Neural cell (in vitro differentiated cells): Measurements from ENCODE around the gene SYNGR4. TPM values are rescaled to one million over a fixed set of nuclear protein-coding genes. Genes with fewer than 3 reads are reported as not detected.
"Not testable (repeated sequence)": the region's sequence is repeated elsewhere in the genome, so short reads cannot be mapped to it uniquely, and the experiment has no call there.

Source experiments
- H2AFZ ChIP-seq: fragments of 200-600, 300-800 bp; sonication (generic), shearing (Covaris generic); 2 replicates; pipeline ENCODE4 v1.6.0; 2014; ENCODE audit warnings: low read depth, mild to moderate bottlenecking, antibody characterized with exemption, low read length, moderate library complexity
- H3F3A ChIP-seq: fragments of 200-600 bp; shearing (Covaris generic); 2 replicates; pipeline ENCODE4 v1.6.1; 2016; ENCODE audit warnings: mild to moderate bottlenecking, moderate library complexity, mixed read lengths, antibody characterized with exemption, low read length; ENCODE audit not compliant: insufficient read depth, poor library complexity, severe bottlenecking
- H3K27ac ChIP-seq: fragments of 200-600, 300-800 bp; sonication (generic), shearing (Covaris generic); 2 replicates; pipeline ENCODE4 v1.5.1; 2014; ENCODE audit warnings: mild to moderate bottlenecking, low read length, moderate library complexity
- H3K27me3 ChIP-seq: fragments of 300-800, 200-600 bp; sonication (generic), shearing (Covaris generic); 2 replicates; pipeline ENCODE4 v1.6.0; 2014; ENCODE audit warnings: mild to moderate bottlenecking, low read depth, low read length, moderate library complexity; ENCODE audit not compliant: insufficient read depth
- H3K36me3 ChIP-seq: fragments of 300-800, 200-600 bp; sonication (generic), shearing (Covaris generic); 2 replicates; pipeline ENCODE4 v1.5.1; 2014; ENCODE audit warnings: mild to moderate bottlenecking, antibody characterized with exemption, low read length, moderate library complexity; ENCODE audit not compliant: insufficient read depth
- H3K4me2 ChIP-seq: fragments of 300-800, 200-600 bp; sonication (generic), shearing (Covaris generic); 2 replicates; pipeline ENCODE4 v1.6.0; 2014; ENCODE audit warnings: mild to moderate bottlenecking, low read length
- H3K4me3 ChIP-seq: fragments of 300-800, 200-600 bp; sonication (generic), shearing (Covaris generic); 2 replicates; pipeline ENCODE4 v1.5.1; 2014; ENCODE audit warnings: mild to moderate bottlenecking, low read length, moderate library complexity
- H3K79me2 ChIP-seq: fragments of 200-600 bp; shearing (Covaris generic); replicated peaks from 2 replicates; pipeline ENCODE4 v1.6.0; 2014; ENCODE audit warnings: mild to moderate bottlenecking, low read length, moderate library complexity; ENCODE audit not compliant: insufficient read depth
- H3K9ac ChIP-seq: fragments of 300-800, 200-600 bp; sonication (generic), shearing (Covaris generic); 2 replicates; pipeline ENCODE4 v1.6.1; 2016; ENCODE audit warnings: mild to moderate bottlenecking, low read length, mixed read lengths
- H3K9me2 ChIP-seq: fragments of 200-600 bp; shearing (Covaris generic); 2 replicates; pipeline ENCODE4 v1.6.1; 2016; ENCODE audit warnings: mild to moderate bottlenecking, low read length, mixed read lengths; ENCODE audit not compliant: insufficient read depth
- H3K9me3 ChIP-seq: fragments of 200-600, 300-800 bp; sonication (generic), shearing (Covaris generic); 2 replicates; pipeline ENCODE4 v1.6.1; 2016; ENCODE audit warnings: mild to moderate bottlenecking, mixed run types, low read length, moderate library complexity, mixed read lengths
- H4K20me1 ChIP-seq: fragments of 200-600 bp; shearing (Covaris generic); 2 replicates; pipeline ENCODE4 v1.6.1; 2016; ENCODE audit warnings: mild to moderate bottlenecking, mixed run types; ENCODE audit not compliant: insufficient read depth
- EP300 ChIP-seq: fragments of 450-650 bp; conservative IDR thresholded peaks from 2 replicates; pipeline ENCODE4 v1.6.1; 2014; ENCODE audit warnings: antibody characterized with exemption, mild to moderate bottlenecking, moderate library complexity; ENCODE audit not compliant: poor library complexity, severe bottlenecking
- EZH2 ChIP-seq: fragments of 200-600, 300-800 bp; shearing (Covaris generic), sonication (generic); IDR thresholded peaks from 2 replicates; pipeline ENCODE4 v1.6.1; 2014; ENCODE audit warnings: antibody characterized with exemption, low read length, borderline replicate concordance, mild to moderate bottlenecking; ENCODE audit not compliant: insufficient read depth, poor library complexity, severe bottlenecking
- MXI1 ChIP-seq: fragments of 450-650 bp; conservative IDR thresholded peaks from 2 replicates; pipeline ENCODE4 v1.6.1; 2014; ENCODE audit warnings: antibody characterized with exemption, mild to moderate bottlenecking; ENCODE audit not compliant: poor library complexity, severe bottlenecking
- POLR2AphosphoS5 ChIP-seq: IDR thresholded peaks from 2 replicates; pipeline ENCODE4 v1.6.1; 2012
- RAD21 ChIP-seq: fragments of 450-650 bp; conservative IDR thresholded peaks from 2 replicates; pipeline ENCODE4 v1.6.1; 2014; ENCODE audit warnings: antibody characterized with exemption, mild to moderate bottlenecking, moderate library complexity
- SMC3 ChIP-seq: fragments of 450-650 bp; conservative IDR thresholded peaks from 2 replicates; pipeline ENCODE4 v1.6.1; 2014; ENCODE audit warnings: antibody characterized with exemption, mild to moderate bottlenecking, moderate library complexity; ENCODE audit not compliant: poor library complexity
- TAF1 ChIP-seq: IDR thresholded peaks from 2 replicates; pipeline ENCODE4 v1.6.1; 2012; ENCODE audit warnings: low read depth
- polyA plus RNA-seq: library from polyadenylated mRNA; depleted of rRNA; stranded (reverse); fragments of >200 nt; gene quantifications from 2 replicates; pipeline ENCODE4 v1.2.3, GENCODE V29; 2014
- TF ChIP-seq, protein P1 (sequence below): fragments of 450-650 bp; IDR thresholded peaks from 2 replicates; pipeline ENCODE4 v1.5.1; 2014; ENCODE audit warnings: antibody characterized with exemption, mild to moderate bottlenecking, moderate library complexity; ENCODE audit not compliant: poor library complexity, severe bottlenecking
- TF ChIP-seq, protein P2 (sequence below): IDR thresholded peaks from 2 replicates; pipeline ENCODE4 v1.6.1; 2012; ENCODE audit warnings: borderline replicate concordance

Gene SYNGR4
- polyA plus RNA-seq, 1 donor from 2014 or later, result not detected

DNA sequence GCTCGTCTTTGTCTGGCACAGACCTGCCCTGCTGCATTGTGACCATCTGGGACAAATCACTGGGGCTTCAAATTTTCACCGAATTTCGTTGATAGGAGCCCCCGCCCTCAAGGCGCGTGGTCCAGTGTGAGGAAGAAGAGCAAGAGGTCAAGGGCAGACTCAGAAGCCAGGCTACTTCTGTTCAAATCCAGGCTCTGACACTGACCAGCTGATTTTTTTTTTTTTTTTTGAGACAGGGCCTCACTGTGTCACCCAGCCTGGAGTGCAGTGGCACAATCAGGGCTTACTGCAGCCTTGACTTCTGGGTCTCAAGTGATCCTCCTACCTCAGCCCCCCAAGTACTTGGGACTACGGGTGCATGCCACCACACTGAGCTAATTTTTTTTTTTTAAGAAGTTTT is 7.2 kb downstream of the SYNGR4 start:
- H4K20me1 ChIP-seq, result no peaks in the 10 kb centered on the region
- H3K27ac ChIP-seq, result no peak overlapping the region
- no peaks in the 10 kb centered on the region for H3F3A ChIP-seq
- H2AFZ ChIP-seq, result no peak overlapping the region
- H3K79me2 ChIP-seq, result no peaks in the 10 kb centered on the region
- H3K4me3 ChIP-seq, result no peak overlapping the region
- H3K27me3 ChIP-seq, result no peaks in the 10 kb centered on the region
- H3K9me2 ChIP-seq, result no peaks in the 10 kb centered on the region
- H3K9ac ChIP-seq, result no peak overlapping the region
- TF ChIP-seq TAF1, result no peak
- H3K36me3 ChIP-seq, result no peaks in the 10 kb centered on the region
- H3K4me2 ChIP-seq, result no peak overlapping the region
- no peaks in the 10 kb centered on the region for H3K9me3 ChIP-seq

DNA sequence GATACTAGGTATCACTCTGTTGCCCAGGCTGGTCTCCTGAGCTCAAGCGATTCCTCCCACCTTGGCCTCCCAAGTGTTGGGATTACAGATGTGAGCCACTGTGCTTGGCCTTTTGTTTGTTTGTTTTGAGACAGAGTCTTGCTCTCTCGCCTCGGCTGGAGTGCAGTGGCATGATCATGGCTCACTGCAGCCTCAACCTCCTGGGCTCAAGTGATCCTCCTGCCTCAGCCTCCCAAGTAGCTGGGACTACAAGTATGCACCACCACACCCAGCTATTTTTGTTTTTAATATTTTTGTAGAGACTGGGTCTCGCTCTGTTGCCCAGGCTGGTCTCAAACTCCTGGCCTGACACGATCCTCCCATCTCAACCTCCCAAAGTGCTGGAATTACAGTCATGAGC is 7.6 kb downstream of the SYNGR4 start:
- H3K36me3 ChIP-seq, H3K9me3 ChIP-seq, H3K9me2 ChIP-seq, H2AFZ ChIP-seq, H3F3A ChIP-seq, H3K27ac ChIP-seq, H3K27me3 ChIP-seq, H3K79me2 ChIP-seq, H4K20me1 ChIP-seq, H3K4me2 ChIP-seq, H3K9ac ChIP-seq, H3K4me3 ChIP-seq: not testable (repeated sequence)

DNA sequence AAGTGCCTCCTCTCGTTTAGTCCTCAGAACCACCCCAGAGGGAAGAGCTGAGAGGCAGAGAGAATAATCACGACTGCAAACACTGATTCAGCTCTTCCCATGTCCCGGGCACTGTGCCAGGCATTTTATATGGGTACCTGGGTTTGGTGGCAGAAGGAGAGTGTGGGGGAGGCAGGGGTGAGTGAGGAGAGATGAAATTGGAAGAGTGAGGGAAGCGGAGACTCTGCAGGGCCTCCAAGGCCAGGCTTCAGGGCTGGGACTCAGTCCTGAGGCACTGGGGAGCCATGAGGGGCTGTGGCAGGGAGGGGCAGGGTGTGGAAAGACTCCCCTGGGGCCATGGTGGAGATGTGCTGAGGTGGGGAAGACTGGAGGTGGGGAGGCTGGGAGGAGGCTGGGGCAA is 8.7 kb downstream of the SYNGR4 start:
- Histone ChIP-seq H4K20me1 (no peaks in the 10 kb centered on the region), H2AFZ (no peak overlapping the region), H3K79me2 (no peaks in the 10 kb centered on the region), H3K27ac (no peak overlapping the region), H3K9me2 (no peaks in the 10 kb centered on the region), H3F3A (no peaks in the 10 kb centered on the region), H3K4me2 (no peak overlapping the region), H3K36me3 (no peaks in the 10 kb centered on the region), H3K9me3 (no peaks in the 10 kb centered on the region), H3K27me3 (no peaks in the 10 kb centered on the region), H3K4me3 (no peak overlapping the region), H3K9ac (no peak overlapping the region)
- TF ChIP-seq MXI1 (no peak), EP300 (no peak), EZH2 (no peak), SMC3 (no peak), TAF1 (no peak), RAD21 (no peak), POLR2AphosphoS5 (no peak)
- TF ChIP-seq, protein P1, sequence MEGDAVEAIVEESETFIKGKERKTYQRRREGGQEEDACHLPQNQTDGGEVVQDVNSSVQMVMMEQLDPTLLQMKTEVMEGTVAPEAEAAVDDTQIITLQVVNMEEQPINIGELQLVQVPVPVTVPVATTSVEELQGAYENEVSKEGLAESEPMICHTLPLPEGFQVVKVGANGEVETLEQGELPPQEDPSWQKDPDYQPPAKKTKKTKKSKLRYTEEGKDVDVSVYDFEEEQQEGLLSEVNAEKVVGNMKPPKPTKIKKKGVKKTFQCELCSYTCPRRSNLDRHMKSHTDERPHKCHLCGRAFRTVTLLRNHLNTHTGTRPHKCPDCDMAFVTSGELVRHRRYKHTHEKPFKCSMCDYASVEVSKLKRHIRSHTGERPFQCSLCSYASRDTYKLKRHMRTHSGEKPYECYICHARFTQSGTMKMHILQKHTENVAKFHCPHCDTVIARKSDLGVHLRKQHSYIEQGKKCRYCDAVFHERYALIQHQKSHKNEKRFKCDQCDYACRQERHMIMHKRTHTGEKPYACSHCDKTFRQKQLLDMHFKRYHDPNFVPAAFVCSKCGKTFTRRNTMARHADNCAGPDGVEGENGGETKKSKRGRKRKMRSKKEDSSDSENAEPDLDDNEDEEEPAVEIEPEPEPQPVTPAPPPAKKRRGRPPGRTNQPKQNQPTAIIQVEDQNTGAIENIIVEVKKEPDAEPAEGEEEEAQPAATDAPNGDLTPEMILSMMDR, result no peak
- TF ChIP-seq, protein P2, sequence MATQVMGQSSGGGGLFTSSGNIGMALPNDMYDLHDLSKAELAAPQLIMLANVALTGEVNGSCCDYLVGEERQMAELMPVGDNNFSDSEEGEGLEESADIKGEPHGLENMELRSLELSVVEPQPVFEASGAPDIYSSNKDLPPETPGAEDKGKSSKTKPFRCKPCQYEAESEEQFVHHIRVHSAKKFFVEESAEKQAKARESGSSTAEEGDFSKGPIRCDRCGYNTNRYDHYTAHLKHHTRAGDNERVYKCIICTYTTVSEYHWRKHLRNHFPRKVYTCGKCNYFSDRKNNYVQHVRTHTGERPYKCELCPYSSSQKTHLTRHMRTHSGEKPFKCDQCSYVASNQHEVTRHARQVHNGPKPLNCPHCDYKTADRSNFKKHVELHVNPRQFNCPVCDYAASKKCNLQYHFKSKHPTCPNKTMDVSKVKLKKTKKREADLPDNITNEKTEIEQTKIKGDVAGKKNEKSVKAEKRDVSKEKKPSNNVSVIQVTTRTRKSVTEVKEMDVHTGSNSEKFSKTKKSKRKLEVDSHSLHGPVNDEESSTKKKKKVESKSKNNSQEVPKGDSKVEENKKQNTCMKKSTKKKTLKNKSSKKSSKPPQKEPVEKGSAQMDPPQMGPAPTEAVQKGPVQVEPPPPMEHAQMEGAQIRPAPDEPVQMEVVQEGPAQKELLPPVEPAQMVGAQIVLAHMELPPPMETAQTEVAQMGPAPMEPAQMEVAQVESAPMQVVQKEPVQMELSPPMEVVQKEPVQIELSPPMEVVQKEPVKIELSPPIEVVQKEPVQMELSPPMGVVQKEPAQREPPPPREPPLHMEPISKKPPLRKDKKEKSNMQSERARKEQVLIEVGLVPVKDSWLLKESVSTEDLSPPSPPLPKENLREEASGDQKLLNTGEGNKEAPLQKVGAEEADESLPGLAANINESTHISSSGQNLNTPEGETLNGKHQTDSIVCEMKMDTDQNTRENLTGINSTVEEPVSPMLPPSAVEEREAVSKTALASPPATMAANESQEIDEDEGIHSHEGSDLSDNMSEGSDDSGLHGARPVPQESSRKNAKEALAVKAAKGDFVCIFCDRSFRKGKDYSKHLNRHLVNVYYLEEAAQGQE, result no peak
